ENCODE measurements around the gene ADGRD1.

DNA sequence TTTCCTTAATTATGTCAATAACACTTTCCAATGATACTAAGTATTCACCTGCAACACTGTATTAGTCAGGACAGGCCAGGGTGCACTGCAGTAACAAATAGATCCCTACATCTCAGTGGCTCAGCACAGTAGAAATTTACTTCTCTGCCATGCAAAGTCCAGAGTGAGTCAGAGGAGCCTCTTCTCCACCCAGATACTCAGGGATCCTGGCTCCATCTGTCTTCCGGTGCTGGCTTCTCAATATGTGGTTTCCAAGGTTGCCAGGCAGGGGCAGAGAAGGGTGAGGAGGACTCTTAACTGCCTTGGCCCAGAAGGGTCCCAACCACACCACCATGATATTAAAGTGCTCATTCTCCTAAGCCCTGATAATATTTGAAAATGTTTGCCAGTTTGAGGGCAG, 47.8 kb downstream of the ADGRD1 start:
- TF ChIP-seq, protein P1, sequence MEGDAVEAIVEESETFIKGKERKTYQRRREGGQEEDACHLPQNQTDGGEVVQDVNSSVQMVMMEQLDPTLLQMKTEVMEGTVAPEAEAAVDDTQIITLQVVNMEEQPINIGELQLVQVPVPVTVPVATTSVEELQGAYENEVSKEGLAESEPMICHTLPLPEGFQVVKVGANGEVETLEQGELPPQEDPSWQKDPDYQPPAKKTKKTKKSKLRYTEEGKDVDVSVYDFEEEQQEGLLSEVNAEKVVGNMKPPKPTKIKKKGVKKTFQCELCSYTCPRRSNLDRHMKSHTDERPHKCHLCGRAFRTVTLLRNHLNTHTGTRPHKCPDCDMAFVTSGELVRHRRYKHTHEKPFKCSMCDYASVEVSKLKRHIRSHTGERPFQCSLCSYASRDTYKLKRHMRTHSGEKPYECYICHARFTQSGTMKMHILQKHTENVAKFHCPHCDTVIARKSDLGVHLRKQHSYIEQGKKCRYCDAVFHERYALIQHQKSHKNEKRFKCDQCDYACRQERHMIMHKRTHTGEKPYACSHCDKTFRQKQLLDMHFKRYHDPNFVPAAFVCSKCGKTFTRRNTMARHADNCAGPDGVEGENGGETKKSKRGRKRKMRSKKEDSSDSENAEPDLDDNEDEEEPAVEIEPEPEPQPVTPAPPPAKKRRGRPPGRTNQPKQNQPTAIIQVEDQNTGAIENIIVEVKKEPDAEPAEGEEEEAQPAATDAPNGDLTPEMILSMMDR (IDR thresholded peaks at IDR 0.05; ENCODE audit: low read depth, low read length, poor library complexity, severe bottlenecking), result no peak
- TF ChIP-seq EZH2phosphoT487 (IDR thresholded peaks at IDR 0.05; ENCODE audit: borderline replicate concordance, low read length), result no peak
